Upper lobe of right lung (tissue), 1 donor: ENCODE data around the gene COL21A1. TPM values are rescaled to one million over a fixed set of nuclear protein-coding genes. Genes with fewer than 3 reads are reported as not detected.

Source experiments
- ATAC-seq: fragments of 200-7000 bp; cut with Tn5 transposase; one replicate; pipeline ENCODE4 v1.9.1; 2020; ENCODE audit warnings: mild to moderate bottlenecking, moderate library complexity
- DNase-seq: peaks from one replicate; pipeline ENCODE4 v3.0.0-alpha.2; 2020
- H3K27ac ChIP-seq: fragments of 200-600 bp; one replicate; pipeline ENCODE4 v1.8.0; 2022
- H3K27me3 ChIP-seq: fragments of 200-600 bp; one replicate; pipeline ENCODE4 v1.8.0; 2022; ENCODE audit warnings: mild to moderate bottlenecking
- H3K36me3 ChIP-seq: fragments of 200-600 bp; one replicate; pipeline ENCODE4 v1.8.0; 2022
- H3K4me1 ChIP-seq: fragments of 200-600 bp; one replicate; pipeline ENCODE4 v1.8.0; 2022
- H3K4me3 ChIP-seq: fragments of 200-600 bp; one replicate; pipeline ENCODE4 v1.8.0; 2022; ENCODE audit warnings: mild to moderate bottlenecking
- H3K9me3 ChIP-seq: fragments of 200-600 bp; one replicate; pipeline ENCODE4 v1.8.0; 2022
- intact Hi-C: fragments of 100-400 bp; cut with DNase I; formaldehyde crosslinking; loops from one replicate; pipeline ENCODE4 v1.11.0; 2022
- total RNA-seq: library from RNA; stranded (reverse); fragmentation: NEBNext Ultra II Directional; extraction: Animal tissue kit (Norgen Biotek cat#: 25700); gene quantifications from one replicate; pipeline ENCODE4 v1.2.1, GENCODE V29; 2021
- TF ChIP-seq, protein P1 (sequence below): fragments of 200-600 bp; IDR thresholded peaks from one replicate; pipeline ENCODE4 v1.8.0; 2022; ENCODE audit warnings: antibody characterized with exemption
- donor health status: DM: no; HTN: yes; CAD: no; lungs with severe emphysema.

The COL21A1 gene
- total RNA-seq, 1 donor from 2014 or later: 15.6 TPM

DNA sequence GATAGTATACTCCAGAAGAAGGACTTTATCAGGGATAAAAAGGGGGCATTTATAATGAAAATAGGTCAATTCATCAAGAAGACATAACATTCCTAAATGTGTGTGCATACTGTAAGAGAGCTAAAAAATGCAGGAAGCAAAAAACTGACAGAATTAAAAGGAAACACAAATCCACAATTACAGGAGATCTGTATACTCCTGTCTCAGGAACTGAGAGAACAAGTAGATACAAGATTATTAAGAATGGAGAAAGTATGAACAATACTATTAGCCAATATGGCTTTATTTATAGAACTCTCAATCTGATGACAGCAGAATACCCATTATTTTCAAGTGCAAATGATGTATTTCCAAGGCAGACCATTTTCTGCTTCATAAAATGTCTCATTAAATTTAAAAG is 204.3 kb downstream of the COL21A1 start:
- Histone ChIP-seq H3K4me1 (no peaks in the 10 kb centered on the region), H3K9me3 (no peaks in the 10 kb centered on the region), H3K4me3 (no peak overlapping the region), H3K36me3 (no peaks in the 10 kb centered on the region), H3K27ac (no peak overlapping the region), H3K27me3 (no peaks in the 10 kb centered on the region)
- DNase-seq (no peak), ATAC-seq (no peak)
- intact Hi-C loops: no loop called here
- TF ChIP-seq, protein P1, sequence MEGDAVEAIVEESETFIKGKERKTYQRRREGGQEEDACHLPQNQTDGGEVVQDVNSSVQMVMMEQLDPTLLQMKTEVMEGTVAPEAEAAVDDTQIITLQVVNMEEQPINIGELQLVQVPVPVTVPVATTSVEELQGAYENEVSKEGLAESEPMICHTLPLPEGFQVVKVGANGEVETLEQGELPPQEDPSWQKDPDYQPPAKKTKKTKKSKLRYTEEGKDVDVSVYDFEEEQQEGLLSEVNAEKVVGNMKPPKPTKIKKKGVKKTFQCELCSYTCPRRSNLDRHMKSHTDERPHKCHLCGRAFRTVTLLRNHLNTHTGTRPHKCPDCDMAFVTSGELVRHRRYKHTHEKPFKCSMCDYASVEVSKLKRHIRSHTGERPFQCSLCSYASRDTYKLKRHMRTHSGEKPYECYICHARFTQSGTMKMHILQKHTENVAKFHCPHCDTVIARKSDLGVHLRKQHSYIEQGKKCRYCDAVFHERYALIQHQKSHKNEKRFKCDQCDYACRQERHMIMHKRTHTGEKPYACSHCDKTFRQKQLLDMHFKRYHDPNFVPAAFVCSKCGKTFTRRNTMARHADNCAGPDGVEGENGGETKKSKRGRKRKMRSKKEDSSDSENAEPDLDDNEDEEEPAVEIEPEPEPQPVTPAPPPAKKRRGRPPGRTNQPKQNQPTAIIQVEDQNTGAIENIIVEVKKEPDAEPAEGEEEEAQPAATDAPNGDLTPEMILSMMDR: no peak

DNA sequence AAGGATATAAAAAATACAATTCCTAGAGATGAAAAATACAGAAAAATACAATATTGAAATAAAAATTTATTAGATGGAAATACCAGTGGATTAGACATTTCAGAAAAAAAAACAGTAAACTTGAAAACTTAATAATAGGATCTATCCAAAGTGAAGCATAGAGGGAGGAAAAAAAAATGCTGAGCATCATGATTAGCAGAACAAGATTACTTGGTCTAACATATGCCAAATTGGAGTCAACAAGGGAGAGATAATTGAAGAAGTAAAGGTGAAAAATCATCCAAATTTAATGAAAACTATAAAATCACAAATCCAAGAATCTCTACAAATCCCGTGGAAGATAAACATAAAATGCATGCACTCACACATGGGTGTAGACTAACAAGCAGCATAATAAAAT is 205.8 kb downstream of the COL21A1 start:
- no peaks in the 10 kb centered on the region for H3K27me3 ChIP-seq
- intact Hi-C loops: no loop called here
- H3K27ac ChIP-seq: no peak overlapping the region
- H3K4me1 ChIP-seq: no peaks in the 10 kb centered on the region
- DNase-seq (no peak), ATAC-seq (no peak)
- TF ChIP-seq, protein P1: no peak
- H3K36me3 ChIP-seq: no peaks in the 10 kb centered on the region
- H3K4me3 ChIP-seq: no peak overlapping the region
- H3K9me3 ChIP-seq: no peaks in the 10 kb centered on the region

DNA sequence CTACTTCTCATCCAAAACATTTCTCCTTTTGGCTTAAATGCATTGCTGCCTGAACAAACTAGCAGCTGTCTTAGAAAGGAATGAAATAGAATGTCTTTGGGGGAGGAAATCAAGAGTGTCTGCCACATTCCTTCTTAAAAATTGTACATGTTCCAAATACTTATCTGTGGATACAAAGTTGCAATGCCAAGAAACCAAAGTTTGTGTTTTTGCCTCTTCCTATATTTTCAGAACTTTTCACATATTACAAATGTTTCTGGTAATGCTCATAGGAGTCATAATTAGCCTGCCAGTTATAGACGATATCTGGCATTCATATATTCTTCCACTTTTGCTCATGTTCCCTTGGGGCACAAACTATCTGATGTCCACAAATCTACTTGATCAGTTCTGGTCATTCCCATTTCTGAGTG is 206.5 kb downstream of the COL21A1 start:
- no peak overlapping the region for H3K4me3 ChIP-seq
- no peak overlapping the region for H3K27ac ChIP-seq
- TF ChIP-seq, protein P1: no peak
- no peaks in the 10 kb centered on the region for H3K4me1 ChIP-seq
- intact Hi-C loops: no loop called here
- ATAC-seq: no peak
- DNase-seq: no peak
- no peaks in the 10 kb centered on the region for H3K9me3 ChIP-seq
- H3K36me3 ChIP-seq: no peaks in the 10 kb centered on the region
- no peaks in the 10 kb centered on the region for H3K27me3 ChIP-seq

DNA sequence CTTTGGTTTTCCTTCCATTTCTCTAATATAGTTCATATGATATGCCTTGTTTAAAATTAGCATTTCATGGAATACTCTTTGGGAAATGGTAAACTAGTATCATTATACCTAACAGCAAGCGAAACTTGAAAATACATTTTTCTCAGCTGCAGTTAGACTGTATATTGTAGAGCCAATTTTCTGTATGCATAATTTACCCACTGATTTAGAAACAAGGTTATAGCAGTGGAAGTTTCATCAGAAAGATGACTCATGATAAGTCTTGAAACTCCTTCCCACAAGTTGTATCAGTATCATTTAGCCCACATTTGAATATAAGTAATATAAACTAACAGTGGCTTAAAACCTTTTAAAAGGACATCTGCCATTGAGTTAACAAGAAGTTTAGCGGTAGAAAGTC is 207.2 kb downstream of the COL21A1 start:
- no peak for ATAC-seq
- H3K27ac ChIP-seq: no peak overlapping the region

DNA sequence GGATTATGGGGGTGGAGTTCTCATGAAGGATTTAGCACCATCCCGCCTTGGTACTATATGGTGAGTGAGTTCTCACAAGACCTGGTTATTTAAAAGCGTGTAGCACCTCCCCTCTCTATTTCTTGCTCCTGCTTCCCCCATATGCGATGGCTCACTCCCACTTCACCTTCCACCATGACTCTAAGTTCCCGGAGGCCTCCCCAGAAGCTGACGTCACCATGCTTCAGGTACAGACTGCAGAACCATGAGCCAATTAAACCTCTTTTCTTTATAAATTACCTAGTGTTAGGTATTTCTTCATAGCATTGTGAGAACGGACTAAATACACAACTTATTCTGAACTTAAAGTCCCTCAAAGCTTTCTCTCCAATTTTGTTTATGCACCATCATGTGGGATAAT is 208.6 kb downstream of the COL21A1 start:
- Histone ChIP-seq H3K4me3 (no peak overlapping the region), H3K27ac (no peak overlapping the region), H3K36me3 (no peaks in the 10 kb centered on the region), H3K9me3 (no peaks in the 10 kb centered on the region), H3K27me3 (no peaks in the 10 kb centered on the region), H3K4me1 (no peaks in the 10 kb centered on the region)
- DNase-seq (no peak), ATAC-seq (no peak)
- intact Hi-C loops: no loop called here
- TF ChIP-seq, protein P1: no peak

More for the DNA sequence above, 207.2 kb downstream of the COL21A1 start:
- no peak overlapping the region for H3K4me3 ChIP-seq
- DNase-seq: no peak
- H3K4me1 ChIP-seq: no peaks in the 10 kb centered on the region
- no peaks in the 10 kb centered on the region for H3K9me3 ChIP-seq
- no peaks in the 10 kb centered on the region for H3K27me3 ChIP-seq
- intact Hi-C loops: no loop called here
- TF ChIP-seq, protein P1: no peak
- H3K36me3 ChIP-seq: no peaks in the 10 kb centered on the region

DNA sequence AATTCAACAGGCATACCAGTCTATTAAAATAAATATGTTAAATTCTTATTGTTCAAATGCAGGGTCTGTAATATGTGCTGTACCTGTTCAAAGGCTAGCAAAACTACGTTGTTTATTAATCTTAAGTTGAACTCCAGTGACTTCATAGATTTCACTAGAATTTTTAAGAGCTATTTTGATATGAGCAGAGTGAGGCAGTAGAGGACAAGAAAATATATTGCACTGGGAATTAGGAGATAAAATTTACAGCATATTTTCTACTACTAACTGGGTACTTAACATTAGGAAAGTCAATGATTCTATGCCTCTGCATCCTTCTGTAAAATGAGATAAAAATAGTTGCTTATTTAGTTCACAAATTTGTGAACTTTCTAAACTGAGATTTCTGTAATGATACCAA is 209.8 kb downstream of the COL21A1 start:
- intact Hi-C loops: no loop called here
- TF ChIP-seq, protein P1: no peak
- no peak for ATAC-seq
- DNase-seq: no peak
- Histone ChIP-seq H3K9me3 (no peaks in the 10 kb centered on the region), H3K4me3 (no peak overlapping the region), H3K27me3 (no peaks in the 10 kb centered on the region), H3K4me1 (no peaks in the 10 kb centered on the region), H3K27ac (no peak overlapping the region), H3K36me3 (no peaks in the 10 kb centered on the region)
